Caco-2 (cell line): Measurements from ENCODE around the gene DLGAP3. TPM values are rescaled to one million over a fixed set of nuclear protein-coding genes. Genes with fewer than 3 reads are reported as not detected.

Experiments used
- BruUV-seq: library from RNA; stranded (reverse); fragments of 400-500 nt; replicated peaks from 2 replicates; lab custom pipeline; 2021; lab: Mats Ljungman, UMichigan
- CTCF ChIA-PET: fragments of 300-600 bp; sonication (Branson Sonifier 250); formaldehyde crosslinking; loops from one replicate; lab custom pipeline; 2022; ENCODE audit warnings: antibody characterized with exemption; lab: Charles Lee
- POLR2A ChIA-PET: fragments of 300-600 bp; sonication (Branson Sonifier 250); formaldehyde crosslinking; loops from one replicate; lab custom pipeline; 2022; ENCODE audit warnings: antibody characterized with exemption; lab: Charles Lee
- DNase-seq, 2 experiments: peaks; one replicate each; pipeline versions ENCODE4 v3.0.0 to v3.0.0-alpha.2; 2020 to 2022
- H3K27me3 ChIP-seq: replicated peaks from 2 replicates; pipeline ENCODE4 v1.6.0; 2011; ENCODE audit warnings: low read length; ENCODE audit not compliant: control insufficient read depth, insufficient read depth
- H3K36me3 ChIP-seq: 2 replicates; pipeline ENCODE4 v1.5.1; 2011; ENCODE audit warnings: low read length; ENCODE audit not compliant: control insufficient read depth, insufficient read depth
- H3K4me1 ChIP-seq: fragments of 250-450 bp; sonication (Bioruptor Pico); 2 replicates; pipeline ENCODE4 v1.5.1; 2020; ENCODE audit warnings: mild to moderate bottlenecking
- H3K4me3 ChIP-seq: 2 replicates; pipeline ENCODE4 v1.5.1; 2011; ENCODE audit warnings: low read depth, mild to moderate bottlenecking, control low read depth, low read length
- H3K9me3 ChIP-seq: fragments of 250-450 bp; sonication (Bioruptor Pico); 2 replicates; pipeline ENCODE4 v1.5.1; 2020; ENCODE audit warnings: mild to moderate bottlenecking, moderate library complexity
- H3K27ac Mint-ChIP-seq: one replicate; pipeline ENCODE4 v1.8.0; 2022; ENCODE audit warnings: mixed read lengths; ENCODE audit not compliant: unreplicated experiment
- H3K27me3 Mint-ChIP-seq: one replicate; pipeline ENCODE4 v1.8.0; 2022; ENCODE audit warnings: mixed read lengths; ENCODE audit not compliant: insufficient read depth, unreplicated experiment
- H3K36me3 Mint-ChIP-seq: one replicate; pipeline ENCODE4 v1.8.0; 2022; ENCODE audit warnings: mild to moderate bottlenecking, mixed read lengths; ENCODE audit not compliant: insufficient read depth, unreplicated experiment
- H3K4me1 Mint-ChIP-seq: one replicate; pipeline ENCODE4 v1.8.0; 2022; ENCODE audit warnings: low read depth, mixed read lengths; ENCODE audit not compliant: unreplicated experiment
- H3K4me3 Mint-ChIP-seq: one replicate; pipeline ENCODE4 v1.8.0; 2022; ENCODE audit warnings: mild to moderate bottlenecking, moderate library complexity, mixed read lengths; ENCODE audit not compliant: unreplicated experiment
- H3K9me3 Mint-ChIP-seq: one replicate; pipeline ENCODE4 v1.8.0; 2022; ENCODE audit warnings: mixed read lengths; ENCODE audit not compliant: unreplicated experiment
- intact Hi-C: fragments of 100-400 bp; cut with micrococcal nuclease; formaldehyde crosslinking; loops from one replicate; pipeline ENCODE4 v1.10.0; 2022; ENCODE audit not compliant: unreplicated experiment
- total RNA-seq: library from RNA; stranded (reverse); gene quantifications from 2 replicates; pipeline ENCODE4 v1.2.3, GENCODE V29; 2022
- TF ChIP-seq, protein P1 (sequence below), 2 experiments: fragments of 200-600 bp in 1 of 2; IDR thresholded peaks; 1 replicate in 1 of 2; 2 replicates in 1 of 2; pipeline versions ENCODE4 v1.5.1 to v1.8.0; 2011 to 2022; ENCODE audit warnings: antibody characterized with exemption in 1 of 2, control low read depth in 1 of 2, inconsistent platforms in 1 of 2, low read depth in 1 of 2, low read length in 1 of 2, mild to moderate bottlenecking in 1 of 2, moderate library complexity in 1 of 2; ENCODE audit not compliant: insufficient read depth in 1 of 2, severe bottlenecking in 1 of 2, unreplicated experiment in 1 of 2

The DLGAP3 gene
- total RNA-seq, 1 experiment from 2014 or later, result 0.16 TPM

DNA sequence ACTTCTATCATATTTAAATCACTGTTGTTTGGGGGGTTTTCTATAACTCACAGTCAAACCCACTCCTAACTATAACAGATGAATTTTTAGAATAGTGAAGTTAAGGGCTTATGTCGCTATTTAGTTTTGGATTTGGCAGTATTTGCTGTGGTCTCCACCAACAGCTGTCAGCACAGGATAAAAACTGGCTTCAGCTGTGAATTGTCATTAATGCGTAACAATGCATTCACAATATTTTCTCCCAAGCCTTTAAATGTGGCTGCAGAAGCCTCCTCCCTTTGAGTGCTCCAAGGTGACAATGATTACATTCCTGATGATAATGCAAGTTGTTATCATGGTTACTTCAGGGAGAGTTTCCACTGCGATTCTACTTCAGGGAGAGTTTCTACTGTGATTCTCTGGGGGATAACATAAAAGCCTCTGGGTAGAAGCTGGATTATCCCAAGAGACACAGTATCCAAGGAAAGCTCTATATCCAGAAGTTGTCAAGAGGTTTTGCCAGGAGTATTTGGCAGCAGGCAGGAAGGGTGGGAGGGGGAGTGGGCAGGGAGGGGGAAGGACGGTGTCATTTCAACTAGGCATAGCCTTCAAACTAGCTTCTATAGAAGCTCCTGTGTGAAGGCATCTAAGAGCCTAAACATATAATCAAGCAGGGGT, 55.0 kb downstream of the DLGAP3 start:
- BruUV-seq, result no TSS peak
- peaks cover 31% of the 10 kb centered on the region for H3K27me3 Mint-ChIP-seq
- H3K27me3 ChIP-seq, result no peaks in the 10 kb centered on the region; the same call in 1 of the 2 replicates
- H3K36me3 ChIP-seq, result no peaks in the 10 kb centered on the region
- CTCF ChIA-PET, result interaction anchor here (0.6 to 0.7 kb wide), 2 partner anchors 15 to 239 kb away, joined by 3 read pairs; partner anchors contain the start of gene SMIM12
- H3K4me3 ChIP-seq, result no peak overlapping the region
- no peaks in the 10 kb centered on the region for H3K9me3 ChIP-seq
- POLR2A ChIA-PET, result no interaction called here
- TF ChIP-seq, protein P1, sequence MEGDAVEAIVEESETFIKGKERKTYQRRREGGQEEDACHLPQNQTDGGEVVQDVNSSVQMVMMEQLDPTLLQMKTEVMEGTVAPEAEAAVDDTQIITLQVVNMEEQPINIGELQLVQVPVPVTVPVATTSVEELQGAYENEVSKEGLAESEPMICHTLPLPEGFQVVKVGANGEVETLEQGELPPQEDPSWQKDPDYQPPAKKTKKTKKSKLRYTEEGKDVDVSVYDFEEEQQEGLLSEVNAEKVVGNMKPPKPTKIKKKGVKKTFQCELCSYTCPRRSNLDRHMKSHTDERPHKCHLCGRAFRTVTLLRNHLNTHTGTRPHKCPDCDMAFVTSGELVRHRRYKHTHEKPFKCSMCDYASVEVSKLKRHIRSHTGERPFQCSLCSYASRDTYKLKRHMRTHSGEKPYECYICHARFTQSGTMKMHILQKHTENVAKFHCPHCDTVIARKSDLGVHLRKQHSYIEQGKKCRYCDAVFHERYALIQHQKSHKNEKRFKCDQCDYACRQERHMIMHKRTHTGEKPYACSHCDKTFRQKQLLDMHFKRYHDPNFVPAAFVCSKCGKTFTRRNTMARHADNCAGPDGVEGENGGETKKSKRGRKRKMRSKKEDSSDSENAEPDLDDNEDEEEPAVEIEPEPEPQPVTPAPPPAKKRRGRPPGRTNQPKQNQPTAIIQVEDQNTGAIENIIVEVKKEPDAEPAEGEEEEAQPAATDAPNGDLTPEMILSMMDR (IDR thresholded peaks at IDR 0.05; ENCODE audit: insufficient read depth in 1 of 2, low read depth in 1 of 2, low read length in 1 of 2, severe bottlenecking in 1 of 2, unreplicated experiment in 1 of 2), result no peak
- H3K9me3 Mint-ChIP-seq, result no peaks in the 10 kb centered on the region
- H3K4me1 Mint-ChIP-seq, result no peaks in the 10 kb centered on the region
- H3K36me3 Mint-ChIP-seq, result no peaks in the 10 kb centered on the region
- intact Hi-C loops, result no loop called here
- H3K27ac Mint-ChIP-seq, result no peak overlapping the region
- H3K4me3 Mint-ChIP-seq, result no peak overlapping the region
- no peak for DNase-seq
- H3K4me1 ChIP-seq, result no peaks in the 10 kb centered on the region

DNA sequence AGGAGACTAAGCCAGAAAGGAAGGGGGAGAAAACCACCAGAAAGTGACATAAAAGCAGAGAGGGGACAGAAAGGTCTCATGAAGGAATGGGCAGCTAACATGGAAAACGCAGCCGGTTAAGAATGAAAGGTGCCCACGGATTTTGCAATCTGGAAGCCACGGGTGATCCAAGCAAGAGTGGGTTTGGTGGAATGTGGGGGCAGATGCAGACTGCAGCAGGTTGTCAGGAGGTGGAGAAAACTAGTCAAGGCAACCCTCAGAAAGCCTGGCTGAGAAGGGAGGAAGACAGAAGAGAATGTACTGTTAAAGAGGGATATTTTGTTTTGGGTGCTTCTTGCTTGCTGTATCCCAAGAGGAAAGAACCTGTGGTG, 57.3 kb downstream of the DLGAP3 start:
- no peak for DNase-seq
- Mint-ChIP-seq H3K9me3 (no peaks in the 10 kb centered on the region), H3K27ac (no peak overlapping the region), H3K36me3 (no peaks in the 10 kb centered on the region), H3K4me3 (no peak overlapping the region), H3K27me3 (peaks cover 33% of the 10 kb centered on the region), H3K4me1 (no peaks in the 10 kb centered on the region)
- intact Hi-C loops, result no loop called here
- Histone ChIP-seq H3K4me3 (no peak overlapping the region), H3K4me1 (no peaks in the 10 kb centered on the region), H3K27me3 (no peaks in the 10 kb centered on the region; the same call in 1 of the 2 replicates), H3K36me3 (no peaks in the 10 kb centered on the region), H3K9me3 (no peaks in the 10 kb centered on the region)
- TF ChIP-seq, protein P1 (IDR thresholded peaks at IDR 0.05; ENCODE audit: insufficient read depth in 1 of 2, low read depth in 1 of 2, low read length in 1 of 2, severe bottlenecking in 1 of 2, unreplicated experiment in 1 of 2), result no peak
- ChIA-PET POLR2A (no interaction called here), CTCF (no interaction called here)
- BruUV-seq, result no TSS peak

DNA sequence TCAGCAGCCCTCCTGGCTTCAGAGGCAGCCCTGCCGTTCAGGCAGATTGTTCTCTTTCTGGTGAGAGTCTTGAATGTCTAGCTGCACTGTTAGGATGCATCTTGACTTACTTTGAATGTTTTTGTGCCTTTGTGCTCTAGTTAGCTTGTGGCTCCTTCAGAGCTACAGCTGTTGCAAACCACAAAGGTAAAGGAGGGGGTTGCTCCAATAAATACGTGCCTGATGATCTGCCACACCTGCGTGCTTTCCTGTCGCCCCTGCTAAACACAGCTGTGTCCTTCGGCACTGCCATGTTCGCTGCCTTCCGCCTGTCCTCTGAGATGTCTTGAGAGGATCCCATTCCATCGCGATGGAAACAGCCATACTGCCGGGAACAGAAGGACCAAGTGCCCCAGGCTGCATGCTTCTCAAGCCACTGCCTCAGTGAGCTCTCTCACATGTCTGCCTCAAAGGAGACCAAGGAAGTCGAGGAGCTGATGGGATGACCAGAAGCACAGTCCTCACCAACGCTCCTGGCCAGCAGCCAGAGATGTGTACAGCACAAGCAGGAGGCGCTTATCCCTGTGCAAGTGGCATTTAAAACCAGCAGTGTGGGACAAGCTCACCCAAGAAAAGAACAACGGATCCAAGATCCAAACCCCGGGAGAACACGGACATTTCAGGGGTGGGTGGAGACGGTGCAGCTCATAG, 57.9 kb downstream of the DLGAP3 start:
- no peaks in the 10 kb centered on the region for H3K36me3 Mint-ChIP-seq
- Histone ChIP-seq H3K27me3 (no peaks in the 10 kb centered on the region; the same call in 1 of the 2 replicates), H3K4me3 (no peak overlapping the region), H3K9me3 (no peaks in the 10 kb centered on the region), H3K36me3 (no peaks in the 10 kb centered on the region), H3K4me1 (no peaks in the 10 kb centered on the region)
- no peaks in the 10 kb centered on the region for H3K4me1 Mint-ChIP-seq
- H3K4me3 Mint-ChIP-seq, result no peak overlapping the region
- POLR2A ChIA-PET, result no interaction called here
- peaks cover 29% of the 10 kb centered on the region for H3K27me3 Mint-ChIP-seq
- TF ChIP-seq, protein P1 (IDR thresholded peaks at IDR 0.05; ENCODE audit: insufficient read depth in 1 of 2, low read depth in 1 of 2, low read length in 1 of 2, severe bottlenecking in 1 of 2, unreplicated experiment in 1 of 2), result no peak
- no peak overlapping the region for H3K27ac Mint-ChIP-seq
- intact Hi-C loops, result no loop called here
- no TSS peak for BruUV-seq
- DNase-seq, result no peak
- no peaks in the 10 kb centered on the region for H3K9me3 Mint-ChIP-seq
- CTCF ChIA-PET, result interaction anchor here (0.6 kb wide), 1 partner anchor 152 kb away, joined by 3 read pairs; no protein-coding TSS in a partner anchor
